Stimulated activated CD8-positive, alpha-beta memory T cell treated with anti-CD3 and anti-CD28 coated beads, Interleukin-12 subunit alpha, Interleukin-12 subunit beta, amount 100 ng/mL, for 1 hour (primary cell): ENCODE results near the gene TTC23L.
"Not testable (repeated sequence)": the region's sequence is repeated elsewhere in the genome, so short reads cannot be mapped to it uniquely, and the experiment has no call there.

Experiments
- DNase-seq: peaks from one replicate; pipeline ENCODE4 v3.0.0-alpha.2; 2020; ENCODE audit warnings: low read depth

TTC23L gene

DNA sequence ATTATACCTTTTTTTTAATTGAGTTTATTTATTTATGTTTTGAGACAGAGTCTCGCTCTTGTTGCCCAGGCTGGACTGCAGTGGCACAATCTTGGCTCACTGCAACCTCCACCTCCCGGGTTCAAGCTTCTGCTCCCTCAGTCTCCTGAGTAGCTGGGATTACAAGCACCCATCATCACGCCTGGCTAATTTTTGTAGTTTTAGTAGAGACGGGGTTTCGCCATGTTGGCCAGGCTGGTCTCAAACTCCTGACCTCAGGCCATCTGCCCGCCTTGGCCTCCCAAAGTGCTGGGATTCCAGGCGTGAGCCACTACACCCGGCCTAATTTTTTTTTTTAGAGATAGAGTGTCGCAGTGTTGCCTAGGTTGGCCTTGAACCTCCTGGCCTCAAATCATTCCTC lies 84.3 kb downstream of the TTC23L start:
- DNase-seq, result not testable (repeated sequence)

DNA sequence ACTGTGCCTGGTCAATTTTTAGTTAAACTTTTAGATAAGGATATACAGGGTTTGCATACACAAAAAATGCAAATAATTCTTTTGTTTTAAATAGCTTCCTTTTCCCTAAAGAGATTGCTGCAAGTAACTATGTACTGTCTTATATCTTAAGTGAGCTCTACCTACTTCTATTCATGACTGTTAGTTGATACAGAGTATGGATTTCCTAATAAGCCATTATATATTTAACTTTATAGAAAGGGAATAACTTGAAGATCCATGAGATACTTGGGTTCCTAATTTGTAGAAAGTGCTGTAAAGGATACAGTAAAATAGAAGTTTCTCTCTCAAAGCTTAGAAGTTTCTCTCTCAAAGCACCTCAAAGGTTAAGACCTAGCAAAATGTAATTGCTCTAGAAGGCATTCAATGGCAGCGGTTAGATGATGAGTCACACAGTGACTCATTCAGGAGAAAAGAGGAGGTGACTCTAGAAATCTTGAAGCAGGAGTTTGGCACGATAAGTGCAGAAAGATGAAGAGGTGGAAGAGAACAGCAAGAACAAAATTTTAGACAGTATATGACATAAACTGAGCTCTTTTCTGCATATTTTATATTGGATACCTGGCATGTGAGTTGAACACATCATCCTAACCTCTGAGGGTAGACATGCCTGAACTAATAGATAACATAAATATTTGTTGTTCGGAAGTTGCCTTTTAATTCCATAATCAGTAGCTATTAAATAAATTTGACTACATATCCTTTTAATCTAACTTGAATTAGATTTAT lies 84.9 kb downstream of the TTC23L start:
- DNase-seq, result no peak

DNA sequence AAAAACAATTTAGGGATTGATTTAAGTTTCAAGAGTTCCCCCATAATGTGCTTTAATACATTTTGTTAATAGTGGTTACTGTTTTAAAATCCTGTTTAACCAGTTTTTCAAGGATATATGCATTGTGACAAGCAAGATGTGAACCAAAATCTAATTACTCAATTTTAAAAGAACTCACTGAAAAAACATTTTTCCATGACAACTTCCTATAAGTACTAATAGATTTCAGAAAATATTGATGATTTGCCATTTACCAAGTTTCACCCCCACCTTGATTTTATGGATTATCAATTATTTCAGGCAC lies 85.5 kb downstream of the TTC23L start:
- DNase-seq, result no peak

DNA sequence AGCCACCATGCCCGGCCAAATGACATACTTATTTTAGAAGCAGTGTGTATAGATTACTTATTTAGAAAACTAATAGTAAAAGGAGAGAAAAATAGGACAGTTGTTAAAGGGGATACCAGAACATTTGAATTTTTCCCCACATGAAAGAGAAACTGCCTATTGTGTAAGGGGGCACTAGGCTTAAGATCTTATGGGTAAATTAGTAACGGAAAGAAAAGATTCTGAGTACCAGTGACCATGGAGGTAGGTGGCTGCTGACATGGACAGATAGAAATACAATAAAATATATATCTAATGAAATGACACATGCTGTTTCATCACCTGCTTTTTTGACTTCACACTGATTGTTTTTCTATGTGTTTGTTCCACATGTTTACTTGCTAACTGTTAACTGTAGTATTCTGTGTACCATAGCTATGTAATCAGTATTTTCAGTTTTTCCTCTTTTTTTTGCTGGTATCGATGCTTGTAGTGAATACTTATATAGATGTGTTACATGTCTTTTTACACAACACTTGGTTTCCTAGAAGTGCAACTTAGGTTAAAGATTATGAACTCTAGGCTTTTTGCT lies 87.4 kb downstream of the TTC23L start:
- no peak for DNase-seq

DNA sequence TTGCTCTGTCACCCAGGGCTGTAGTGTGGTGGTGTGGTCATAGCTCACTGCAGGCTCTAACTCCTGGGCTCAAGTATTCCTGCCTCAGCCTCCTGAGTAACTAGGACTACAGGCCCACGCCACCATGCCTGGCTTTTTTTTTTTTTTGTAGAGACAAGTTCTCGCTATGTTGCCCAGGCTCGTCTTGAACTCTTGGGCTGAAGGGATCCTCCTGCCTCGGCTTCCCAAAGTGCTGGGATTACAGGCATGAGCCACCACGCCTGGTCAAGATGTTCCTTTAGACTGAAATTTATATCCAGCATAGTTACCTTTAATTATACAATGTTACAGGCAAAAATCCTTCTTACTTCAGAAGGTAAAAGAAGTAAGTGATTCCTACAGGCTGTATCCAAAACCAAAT lies 88.8 kb downstream of the TTC23L start:
- no peak for DNase-seq

DNA sequence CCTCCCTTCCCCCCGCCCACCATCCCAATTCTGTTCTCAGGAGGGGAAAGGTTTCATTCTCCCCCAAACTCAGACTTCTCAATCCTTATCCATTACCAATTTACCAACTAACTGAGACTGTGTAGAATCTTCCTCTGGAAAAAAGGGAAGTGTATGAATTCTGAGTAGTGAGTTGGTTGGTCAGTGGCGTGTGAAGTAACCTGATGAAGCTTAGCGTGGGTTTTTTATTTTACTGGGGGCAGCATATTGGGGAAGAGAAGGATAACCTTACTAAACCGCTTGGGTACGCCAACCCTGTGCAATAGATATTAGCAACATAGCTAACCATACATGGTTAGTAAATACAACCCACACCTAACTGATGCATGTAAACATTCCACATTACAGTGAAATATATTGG lies 89.3 kb downstream of the TTC23L start:
- no peak for DNase-seq

DNA sequence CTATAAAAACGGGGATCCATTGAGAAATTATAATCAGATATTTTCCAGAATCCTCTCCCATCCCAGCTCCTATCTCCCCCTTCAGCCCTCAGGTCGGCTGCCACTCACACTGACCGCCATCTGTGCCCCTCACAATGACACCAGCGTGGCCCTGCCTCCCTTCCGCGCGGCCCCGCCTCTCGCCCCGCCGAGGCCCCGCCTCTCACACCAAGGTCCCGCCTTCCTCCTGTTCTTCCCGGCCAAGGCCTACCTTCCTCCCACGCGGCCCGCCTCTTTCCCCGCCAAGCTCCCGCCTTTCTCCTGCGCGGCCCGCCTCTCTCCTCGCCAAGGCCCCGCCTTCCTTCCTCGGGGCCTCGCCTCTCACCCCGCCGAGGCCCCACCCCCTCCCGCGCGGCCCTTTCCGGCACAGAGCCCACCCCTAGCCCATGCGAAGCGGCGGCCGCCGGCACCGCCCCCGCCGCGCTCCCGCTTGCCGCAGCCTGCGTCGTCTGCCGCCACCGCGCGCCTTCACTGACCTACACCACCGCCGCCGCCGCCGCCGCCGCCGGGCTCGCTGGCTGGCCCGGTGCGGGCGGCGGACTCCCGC lies 90.3 kb downstream of the TTC23L start, which contains the start of gene DNAJC21:
Gene DNAJC21 (plus strand): TSS at position 426 of the 586 bp plus-strand sequence. CDS start 261 bp downstream, outside the sequence.
- DNase-seq, result peak; percentile 95

DNA sequence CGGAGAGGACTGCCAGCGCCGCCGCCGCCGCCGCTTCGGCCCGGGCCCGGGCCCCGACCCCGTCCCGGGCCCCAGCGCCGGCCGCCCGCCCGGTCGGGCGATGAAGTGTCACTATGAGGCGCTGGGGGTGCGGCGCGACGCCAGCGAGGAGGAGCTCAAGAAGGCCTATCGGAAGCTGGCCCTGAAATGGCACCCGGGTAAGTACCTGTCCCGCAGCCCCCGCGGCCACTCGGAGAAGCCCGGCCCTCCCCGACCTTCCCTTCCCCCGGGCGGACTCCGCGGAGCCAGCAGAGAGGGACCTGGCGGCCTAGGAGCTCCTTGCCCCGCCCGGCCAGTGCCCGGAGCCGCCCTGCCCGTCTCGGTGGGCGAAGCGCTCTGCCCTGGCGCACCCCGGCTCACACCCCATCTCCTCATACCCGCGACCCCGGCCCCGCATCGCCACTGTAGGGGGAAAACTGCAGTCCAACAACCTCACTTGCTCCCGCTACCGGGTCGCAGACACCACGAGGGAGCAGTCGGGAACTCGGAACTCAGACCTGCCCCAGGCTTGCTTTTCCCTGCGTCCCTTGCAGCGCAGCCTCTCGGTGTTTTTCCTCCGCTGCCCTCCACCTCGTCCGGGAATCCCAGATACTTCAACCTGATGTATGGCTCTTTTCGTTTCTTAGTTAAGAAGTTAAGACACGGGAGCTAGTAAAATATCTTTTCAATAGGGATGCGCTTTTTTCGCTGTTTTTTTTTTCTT lies 90.9 kb downstream of the TTC23L start:
- peak; percentile 64 for DNase-seq

DNA sequence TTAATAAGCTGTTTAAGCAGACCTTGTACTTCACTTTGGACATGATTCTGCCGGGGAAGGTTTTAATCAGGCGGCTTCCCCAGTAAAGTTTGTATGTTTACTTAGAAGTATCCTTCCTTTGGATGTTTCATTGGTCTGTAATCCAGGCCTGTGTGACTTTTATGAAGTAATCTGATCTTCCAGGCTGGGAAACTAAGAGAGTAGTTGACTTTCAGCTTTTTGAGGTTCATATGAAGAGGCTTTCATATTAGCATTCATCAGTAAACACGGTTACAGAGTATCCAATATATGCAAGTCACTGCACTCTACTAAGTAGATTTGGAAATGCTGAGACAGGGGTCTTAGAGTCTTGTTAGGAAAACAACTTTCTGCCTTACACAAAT lies 91.5 kb downstream of the TTC23L start:
- no peak for DNase-seq

DNA sequence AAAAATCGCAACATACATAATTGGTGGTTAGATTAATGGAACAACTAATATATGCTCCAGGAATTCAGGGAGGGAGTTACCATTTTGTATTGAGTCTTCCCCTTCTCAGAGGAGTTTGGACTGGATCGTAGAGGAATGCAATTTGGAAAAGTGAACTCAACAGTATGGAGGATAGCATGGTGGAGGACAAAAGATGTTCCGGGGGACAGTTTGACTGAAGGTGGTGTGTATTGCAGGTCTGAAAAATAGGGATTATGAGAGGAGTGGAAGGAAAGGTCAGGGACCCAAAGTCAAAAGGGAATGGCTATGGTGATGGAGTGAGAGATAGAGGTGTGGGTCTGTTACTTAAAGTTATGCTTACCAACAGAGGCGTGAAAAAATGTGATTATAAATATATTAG lies 91.9 kb downstream of the TTC23L start:
- DNase-seq, result no peak

DNA sequence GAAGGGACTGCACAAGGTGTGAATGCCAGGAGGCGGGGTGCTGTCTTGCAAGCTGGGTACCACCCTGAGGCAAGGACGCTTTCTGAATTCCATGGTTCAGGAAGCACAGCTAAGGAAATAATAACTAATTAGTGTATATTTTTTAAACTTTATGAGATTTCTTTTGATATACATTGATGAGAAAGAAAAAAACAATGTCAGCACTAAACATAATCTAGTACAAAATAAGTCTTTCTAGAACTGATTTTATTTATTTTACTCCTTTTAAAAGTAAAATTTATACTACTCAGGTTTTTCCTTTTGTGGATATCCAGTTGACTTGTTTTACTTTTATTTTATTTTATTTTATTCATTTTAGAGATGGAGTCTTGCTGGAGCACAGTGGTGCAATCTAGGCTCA lies 94.0 kb downstream of the TTC23L start:
- no peak for DNase-seq

DNA sequence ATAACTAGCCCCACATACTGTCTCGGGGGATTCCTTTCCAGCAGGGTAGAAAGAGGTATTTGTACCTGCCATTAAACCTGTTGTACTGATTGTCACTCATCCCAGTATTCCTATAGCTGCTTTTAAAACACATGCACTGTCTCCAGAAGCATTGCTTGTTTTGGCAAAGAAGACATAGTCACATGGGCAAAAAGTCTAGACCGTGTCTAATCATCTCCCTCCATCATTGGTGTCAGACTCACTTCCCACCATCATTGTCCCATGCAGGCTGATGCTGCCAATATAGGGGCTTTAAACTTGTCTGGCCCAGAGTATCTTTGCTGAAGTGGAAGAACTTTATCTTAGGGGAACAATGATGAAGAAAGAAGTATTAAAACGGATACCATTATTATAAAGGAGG lies 103.0 kb downstream of the TTC23L start:
- DNase-seq, result no peak

DNA sequence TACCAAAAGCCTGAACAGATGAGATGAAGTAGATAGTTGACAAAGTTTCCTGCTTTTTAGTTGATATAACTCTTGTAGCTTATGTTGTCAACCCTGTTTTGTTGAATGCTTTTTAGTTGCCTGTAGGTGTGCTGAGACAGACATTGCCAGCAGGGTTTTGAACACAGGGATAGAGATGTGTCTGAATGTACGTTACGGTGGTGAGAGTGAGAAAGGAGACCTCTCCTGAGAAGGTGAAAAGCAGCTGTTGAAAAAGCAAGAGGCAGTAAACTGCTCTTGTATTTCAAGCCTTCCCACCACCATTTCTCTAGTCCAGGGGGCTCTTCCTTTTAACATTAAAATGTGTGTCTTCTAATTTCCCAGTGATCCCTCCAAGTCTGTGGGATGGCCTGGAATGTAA lies 105.1 kb downstream of the TTC23L start:
- no peak for DNase-seq

DNA sequence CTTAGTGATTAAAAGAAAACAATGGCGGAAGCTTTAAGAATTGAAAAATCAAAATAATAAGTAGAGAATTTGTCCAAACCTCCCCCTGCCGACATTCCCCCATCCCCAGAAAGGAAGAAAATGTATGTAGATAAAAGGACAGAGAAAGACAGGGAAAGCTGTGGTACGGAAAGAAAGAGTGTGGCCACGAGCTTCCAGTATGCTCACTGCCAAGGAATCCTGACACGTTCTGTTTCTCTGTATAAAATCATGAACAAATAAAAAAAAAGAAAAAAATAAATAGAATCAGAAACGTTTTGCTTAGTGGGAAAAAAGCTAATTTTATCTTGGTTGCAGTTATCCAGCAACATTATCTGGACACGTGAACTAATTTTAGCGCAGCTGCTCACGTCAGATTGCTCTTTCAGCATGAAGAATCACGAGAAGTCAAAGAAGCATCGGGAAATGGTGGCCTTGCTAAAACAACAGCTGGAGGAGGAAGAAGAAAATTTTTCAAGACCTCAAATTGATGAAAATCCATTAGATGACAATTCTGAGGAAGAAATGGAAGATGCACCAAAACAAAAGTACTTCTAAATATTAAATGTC lies 105.6 kb downstream of the TTC23L start:
- no peak for DNase-seq
